NCI-H2196 treated with DMSO at 0.1 percent for 48 hours (cell line): ENCODE measurements around the gene JOSD2.
A peak's percentile ranks its signal among the peaks of the same experiment; 100 is the strongest.
"Not testable (repeated sequence)": the region's sequence is repeated elsewhere in the genome, so short reads cannot be mapped to it uniquely, and the experiment has no call there.

ENCODE experiments used
- DNase-seq: peaks from one replicate; lab custom pipeline; 2025; ENCODE audit not compliant: unreplicated experiment; lab: John Stamatoyannopoulos, UW

Gene JOSD2

DNA sequence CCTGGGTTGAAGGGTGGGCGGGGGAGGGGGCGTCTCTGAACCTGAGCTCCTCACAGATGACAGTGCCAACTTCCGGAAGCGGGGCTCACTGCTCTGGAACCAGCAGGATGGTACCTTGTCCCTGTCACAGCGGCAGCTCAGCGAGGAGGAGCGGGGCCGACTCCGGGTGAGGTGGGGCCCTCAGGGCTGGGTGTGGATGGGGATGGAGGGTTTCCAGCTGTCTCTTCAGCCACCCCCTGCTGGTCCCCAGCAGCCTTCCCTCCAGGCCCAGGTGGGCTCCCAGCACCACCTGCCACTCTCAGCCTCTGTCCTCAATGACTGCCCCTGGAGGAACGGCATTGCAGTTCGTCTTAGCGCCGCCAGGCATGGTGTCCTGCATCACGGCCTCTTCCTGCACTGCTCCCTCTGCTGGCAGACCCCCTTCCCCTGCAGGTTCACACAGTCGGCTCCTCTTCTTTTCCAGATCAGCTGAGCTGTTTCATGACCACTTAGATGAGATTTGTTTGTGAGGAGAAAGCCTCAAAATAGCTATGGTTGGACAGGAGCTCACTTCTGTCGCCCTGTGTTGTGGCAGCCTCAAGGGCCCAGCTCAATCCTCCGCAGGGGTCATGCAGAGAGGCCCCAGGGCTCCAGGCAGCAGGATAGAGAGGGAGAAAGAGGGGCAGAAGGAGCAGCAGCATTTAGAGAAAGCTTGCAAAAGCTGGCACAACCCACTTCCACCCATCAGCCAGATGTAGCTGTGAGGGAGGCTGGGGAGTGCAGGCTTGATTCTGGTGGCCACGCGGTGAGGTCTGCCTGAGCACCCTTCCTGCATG, 31.9 kb downstream of the JOSD2 start:
- no peak for DNase-seq

DNA sequence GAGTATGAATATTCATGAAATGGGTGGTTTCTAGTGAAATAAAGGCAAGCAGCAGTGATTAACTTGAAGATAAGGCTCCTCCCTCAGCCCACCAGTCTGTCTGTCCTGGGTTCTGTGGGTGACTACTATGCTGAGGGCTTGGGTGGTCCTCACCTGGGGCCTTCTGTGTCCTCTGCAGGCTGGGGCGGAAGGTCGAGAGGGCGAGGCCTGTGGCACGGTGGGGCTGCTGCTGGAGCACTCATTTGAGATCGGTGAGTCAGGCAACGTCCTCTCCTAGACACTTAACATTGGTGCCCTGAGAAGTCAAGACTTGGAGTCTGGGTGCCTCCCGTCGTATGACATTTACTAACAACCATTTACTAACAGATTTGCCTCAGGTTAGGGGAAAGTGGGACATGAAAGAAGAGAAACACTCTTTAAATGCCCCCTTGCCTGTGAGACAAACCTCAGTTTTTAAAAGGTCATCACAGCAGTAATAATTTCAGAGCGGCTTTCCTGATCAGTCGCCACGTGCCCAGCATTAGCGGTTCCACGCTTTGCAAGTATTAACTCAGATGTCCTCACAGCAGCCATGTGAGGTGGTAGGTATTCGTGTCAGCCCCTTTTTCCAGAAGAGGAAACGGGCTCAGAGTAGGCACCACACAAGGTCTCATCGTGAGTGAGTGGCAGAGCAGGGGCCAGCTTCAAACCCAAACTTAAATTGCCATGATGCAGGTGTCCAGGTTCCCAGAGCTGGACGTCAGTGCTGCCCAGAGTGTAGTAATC, 33.1 kb downstream of the JOSD2 start:
- no peak for DNase-seq

DNA sequence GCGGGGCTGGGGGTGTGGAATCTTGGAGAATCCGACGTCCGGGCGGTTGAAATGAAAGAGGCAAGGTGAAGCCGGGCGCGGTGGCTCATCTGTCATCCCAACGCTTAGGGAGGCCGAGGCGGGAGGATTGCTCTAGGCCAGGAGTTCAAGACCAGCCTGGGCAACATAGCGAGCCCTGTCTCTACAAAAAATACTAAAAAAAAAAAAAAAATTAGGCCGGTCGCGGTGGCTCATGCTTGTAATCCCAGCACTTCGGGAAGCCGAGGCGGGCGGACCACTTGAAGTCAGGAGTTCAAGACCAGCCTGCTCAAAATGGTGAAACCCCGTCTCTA, 34.1 kb downstream of the JOSD2 start:
- DNase-seq: no peak

DNA sequence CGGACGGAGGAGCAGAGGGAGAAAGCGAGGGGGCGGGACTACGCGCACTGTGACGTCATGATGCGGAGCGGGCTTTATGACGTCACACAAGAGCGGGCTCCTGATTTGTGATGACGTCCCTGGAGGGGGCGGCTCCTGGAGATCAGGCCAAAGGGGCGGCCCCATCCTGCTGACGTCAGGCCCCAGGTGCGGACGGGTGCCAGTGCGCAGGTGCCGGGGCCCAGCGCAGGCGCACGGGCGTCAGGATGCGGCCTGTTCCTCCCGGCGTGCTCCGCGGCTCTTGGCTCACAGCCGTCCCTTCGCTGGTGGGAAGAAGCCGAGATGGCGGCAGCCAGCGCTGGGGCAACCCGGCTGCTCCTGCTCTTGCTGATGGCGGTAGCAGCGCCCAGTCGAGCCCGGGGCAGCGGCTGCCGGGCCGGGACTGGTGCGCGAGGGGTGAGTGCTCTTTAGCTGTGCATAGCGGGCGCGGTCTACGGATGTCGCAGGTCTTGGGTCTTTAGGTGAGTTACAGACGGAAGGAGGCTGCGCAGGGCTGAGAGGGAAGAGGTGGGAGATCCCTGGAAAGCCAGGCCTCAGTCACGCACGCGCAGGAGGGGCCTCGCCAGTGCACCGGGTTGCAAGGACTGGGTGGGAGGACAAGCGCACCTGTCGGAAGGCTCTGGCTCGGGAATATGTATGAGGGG, 34.6 kb downstream of the JOSD2 start, which contains the start of the genes EMC10 and GARIN5A:
EMC10 (plus strand) TSS at position 284 of the 683 bp plus-strand sequence; CDS start at position 322, 38 bp downstream.
GARIN5A (minus strand) TSS at position 625 of the 683 bp plus-strand sequence; CDS start at position 165, 460 bp downstream.
- peak; percentile 83 for DNase-seq

GRCh38 chr19:50475736-50476223, 35.2 kb downstream of the JOSD2 start:
- no peak for DNase-seq

- no peak for DNase-seq
These were observed 35.9 kb downstream of the JOSD2 start for GRCh38 chr19:50475101-50475568.

DNA sequence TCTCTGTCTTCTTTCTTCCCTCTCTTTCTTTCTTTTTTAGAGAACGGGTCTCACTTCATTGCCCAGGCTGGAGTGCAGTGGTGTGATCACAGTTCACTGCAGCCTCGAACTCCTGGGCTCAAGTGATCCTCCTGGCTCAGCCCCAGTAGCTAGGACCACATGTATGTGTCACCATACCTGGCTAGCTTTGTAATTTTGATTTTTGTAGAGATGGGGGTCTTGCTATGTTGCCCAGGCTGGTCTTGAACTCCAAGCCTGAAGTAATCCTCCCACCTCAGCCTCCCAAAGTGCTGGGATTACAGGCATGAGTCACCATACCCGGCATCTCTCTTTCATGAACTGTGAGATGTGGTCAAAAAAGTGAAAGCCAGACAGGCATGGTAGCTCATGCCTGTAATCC, 37.7 kb downstream of the JOSD2 start:
- DNase-seq: not testable (repeated sequence)

GRCh38 chr19:50468818-50469217, 42.2 kb downstream of the JOSD2 start:
- no peak for DNase-seq

- no peak for DNase-seq
These were observed 43.4 kb downstream of the JOSD2 start for GRCh38 chr19:50467566-50467965.

DNA sequence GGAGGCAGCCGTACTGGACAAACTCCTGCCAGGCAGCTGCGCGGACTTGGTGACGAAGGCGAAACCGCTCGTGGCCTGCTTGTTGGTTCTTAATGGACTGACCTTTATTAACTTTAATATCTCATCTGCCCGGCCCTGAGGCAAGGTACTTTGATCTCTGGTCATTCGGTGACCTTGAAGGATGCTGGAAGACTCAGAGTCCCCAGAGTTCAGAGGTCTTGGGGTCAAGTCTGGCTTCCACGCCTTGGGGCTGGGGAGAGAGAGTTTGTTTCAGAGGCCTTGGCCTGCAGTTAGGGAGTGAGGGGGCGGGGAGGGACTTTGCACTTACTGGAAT, 44.3 kb downstream of the JOSD2 start:
- DNase-seq: no peak

GRCh38 chr19:50465986-50466705, 44.8 kb downstream of the JOSD2 start:
- DNase-seq: peak; percentile 27

DNA sequence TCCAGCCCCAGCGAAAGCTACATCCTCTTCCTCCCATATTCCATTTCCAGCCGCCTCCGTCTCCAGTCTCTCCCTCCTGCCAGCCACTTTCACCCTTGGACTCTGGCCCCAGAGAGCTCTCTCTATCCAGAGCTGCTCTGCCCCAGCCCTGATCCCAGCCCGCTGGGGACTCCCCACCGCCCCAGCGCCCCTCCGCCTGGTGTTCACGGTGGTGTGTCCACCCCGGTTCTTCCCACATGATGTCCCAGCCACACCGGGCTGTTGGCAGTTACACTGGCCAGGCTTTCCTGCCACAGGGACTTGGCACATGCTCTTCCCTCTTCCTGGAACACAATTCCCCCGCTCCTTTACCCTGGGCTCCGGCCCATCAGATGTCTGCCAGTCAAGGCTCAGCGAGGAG, 46.0 kb downstream of the JOSD2 start:
- DNase-seq: no peak

DNA sequence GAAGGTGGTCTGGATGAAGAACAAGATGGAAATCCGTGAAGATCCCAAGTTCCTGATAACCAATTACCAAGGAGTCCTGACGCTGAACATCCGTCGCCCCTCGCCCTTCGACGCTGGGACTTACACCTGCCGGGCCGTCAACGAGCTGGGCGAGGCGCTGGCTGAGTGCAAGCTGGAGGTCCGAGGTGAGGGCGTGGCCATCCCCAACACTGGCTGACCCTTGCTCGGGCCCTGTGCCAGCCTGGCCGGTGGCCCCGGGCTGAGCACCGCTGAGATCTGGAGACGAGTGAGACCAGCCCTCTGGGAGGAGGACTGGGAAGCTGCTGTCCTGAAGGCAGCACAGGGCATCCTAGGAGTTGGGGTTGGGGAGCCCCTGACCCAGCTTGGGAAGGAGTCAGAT, 46.6 kb downstream of the JOSD2 start:
- DNase-seq: no peak

GRCh38 chr19:50462970-50463369, 48.0 kb downstream of the JOSD2 start:
- DNase-seq: no peak

- DNase-seq: peak; percentile 62
These were observed 49.7 kb downstream of the JOSD2 start for GRCh38 chr19:50461066-50461875.

- no peak for DNase-seq
These were observed 50.7 kb downstream of the JOSD2 start for GRCh38 chr19:50460161-50460765.

GRCh38 chr19:50459638-50460037, 51.4 kb downstream of the JOSD2 start:
- no peak for DNase-seq

DNA sequence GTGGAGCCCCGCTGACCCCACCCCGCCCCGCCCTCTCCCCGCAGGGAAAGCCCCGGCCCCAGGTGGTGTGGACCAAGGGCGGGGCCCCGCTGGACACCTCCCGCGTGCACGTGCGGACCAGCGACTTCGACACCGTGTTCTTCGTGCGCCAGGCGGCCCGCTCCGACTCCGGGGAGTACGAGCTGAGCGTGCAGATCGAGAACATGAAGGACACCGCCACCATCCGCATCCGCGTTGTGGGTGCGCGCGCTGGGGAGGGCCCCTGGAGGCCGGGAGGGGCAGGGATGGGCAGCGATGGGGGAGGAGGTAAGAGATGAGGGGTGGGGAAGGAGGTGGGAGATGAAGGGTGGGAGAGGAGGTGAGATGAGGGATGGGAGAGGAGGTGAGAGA, 51.9 kb downstream of the JOSD2 start:
- DNase-seq: no peak

DNA sequence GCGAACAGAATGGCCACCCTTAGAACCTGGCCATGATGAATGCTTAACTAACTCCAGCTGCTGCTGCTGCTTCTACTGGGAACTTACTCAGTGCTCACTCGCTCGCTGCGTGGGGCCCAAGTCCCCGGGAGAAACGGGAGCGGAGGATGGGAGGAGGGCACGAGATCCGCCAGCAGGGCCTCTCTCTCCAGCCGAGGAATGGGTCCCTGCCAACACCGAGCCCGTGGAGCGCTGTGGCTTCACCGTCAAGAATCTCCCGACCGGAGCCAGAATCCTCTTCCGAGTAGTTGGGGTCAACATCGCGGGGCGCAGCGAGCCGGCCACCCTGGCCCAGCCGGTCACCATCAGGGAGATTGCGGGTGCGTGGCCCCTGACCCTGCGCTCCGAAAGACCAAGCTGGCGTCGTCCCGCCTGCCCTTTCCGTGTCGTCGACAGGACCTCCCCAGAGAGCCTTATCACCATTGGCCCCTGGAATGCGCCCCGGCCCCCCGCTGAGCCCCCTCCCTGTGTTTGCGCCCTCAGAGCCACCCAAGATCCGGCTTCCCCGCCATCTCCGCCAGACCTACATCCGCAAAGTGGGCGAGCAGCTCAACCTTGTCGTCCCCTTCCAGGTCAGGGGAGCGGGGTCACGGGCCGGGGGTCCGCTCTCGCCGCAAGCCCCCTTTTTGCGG, 52.5 kb downstream of the JOSD2 start:
- DNase-seq: no peak
